Measurements from ENCODE around the gene L3HYPDH.
"Not testable (repeated sequence)": the region's sequence is repeated elsewhere in the genome, so short reads cannot be mapped to it uniquely, and the experiment has no call there.

L3HYPDH gene

GRCh38 chr14:59455411-59455810 lies 28.8 kb downstream of the L3HYPDH start:
- Histone ChIP-seq H3K4me3 (replicated peaks; ENCODE audit: low read depth, low read length) (no peak overlapping the region), H3K27me3 (replicated peaks; ENCODE audit: control insufficient read depth, insufficient read depth, low read length) (no peaks in the 10 kb centered on the region), H3K36me3 (ENCODE audit: control insufficient read depth, insufficient read depth, low read length) (no peaks in the 10 kb centered on the region)
- TF ChIP-seq, protein P1, sequence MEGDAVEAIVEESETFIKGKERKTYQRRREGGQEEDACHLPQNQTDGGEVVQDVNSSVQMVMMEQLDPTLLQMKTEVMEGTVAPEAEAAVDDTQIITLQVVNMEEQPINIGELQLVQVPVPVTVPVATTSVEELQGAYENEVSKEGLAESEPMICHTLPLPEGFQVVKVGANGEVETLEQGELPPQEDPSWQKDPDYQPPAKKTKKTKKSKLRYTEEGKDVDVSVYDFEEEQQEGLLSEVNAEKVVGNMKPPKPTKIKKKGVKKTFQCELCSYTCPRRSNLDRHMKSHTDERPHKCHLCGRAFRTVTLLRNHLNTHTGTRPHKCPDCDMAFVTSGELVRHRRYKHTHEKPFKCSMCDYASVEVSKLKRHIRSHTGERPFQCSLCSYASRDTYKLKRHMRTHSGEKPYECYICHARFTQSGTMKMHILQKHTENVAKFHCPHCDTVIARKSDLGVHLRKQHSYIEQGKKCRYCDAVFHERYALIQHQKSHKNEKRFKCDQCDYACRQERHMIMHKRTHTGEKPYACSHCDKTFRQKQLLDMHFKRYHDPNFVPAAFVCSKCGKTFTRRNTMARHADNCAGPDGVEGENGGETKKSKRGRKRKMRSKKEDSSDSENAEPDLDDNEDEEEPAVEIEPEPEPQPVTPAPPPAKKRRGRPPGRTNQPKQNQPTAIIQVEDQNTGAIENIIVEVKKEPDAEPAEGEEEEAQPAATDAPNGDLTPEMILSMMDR (IDR thresholded peaks at IDR 0.05; ENCODE audit: insufficient read depth, low read length, poor library complexity, severe bottlenecking): no peak
- DNase-seq (ENCODE audit: extremely low read depth, insufficient read length): no peak

DNA sequence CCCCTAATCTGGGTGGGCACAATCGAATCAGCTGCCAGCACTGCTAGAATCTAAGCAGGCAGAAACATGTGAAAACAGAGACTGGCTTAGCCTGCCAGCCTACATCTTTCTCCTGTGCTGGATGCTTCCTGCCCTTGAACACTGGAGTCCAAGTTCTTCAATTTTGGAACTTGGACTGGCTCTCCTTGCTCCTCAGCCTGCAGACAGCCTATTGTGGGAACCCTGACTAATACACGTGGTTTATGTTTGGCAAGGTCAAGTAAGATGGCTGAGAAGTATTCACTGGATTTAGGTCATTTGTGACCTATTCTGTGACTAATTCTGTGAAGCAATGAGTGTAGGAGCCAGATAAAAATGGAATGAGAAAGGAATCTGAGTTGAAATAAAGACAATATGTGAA lies 30.1 kb downstream of the L3HYPDH start:
- TF ChIP-seq, protein P1 (IDR thresholded peaks at IDR 0.05; ENCODE audit: insufficient read depth, low read length, poor library complexity, severe bottlenecking): no peak
- Histone ChIP-seq H3K4me3 (replicated peaks; ENCODE audit: low read depth, low read length) (no peak overlapping the region), H3K27me3 (replicated peaks; ENCODE audit: control insufficient read depth, insufficient read depth, low read length) (no peaks in the 10 kb centered on the region), H3K36me3 (ENCODE audit: control insufficient read depth, insufficient read depth, low read length) (no peaks in the 10 kb centered on the region)
- no peak for DNase-seq (ENCODE audit: extremely low read depth, insufficient read length)

GRCh38 chr14:59451849-59452248 lies 32.4 kb downstream of the L3HYPDH start:
- TF ChIP-seq, protein P1 (IDR thresholded peaks at IDR 0.05; ENCODE audit: insufficient read depth, low read length, poor library complexity, severe bottlenecking): no peak
- no peaks in the 10 kb centered on the region for H3K36me3 ChIP-seq (ENCODE audit: control insufficient read depth, insufficient read depth, low read length)
- no peak for DNase-seq (ENCODE audit: extremely low read depth, insufficient read length)

DNA sequence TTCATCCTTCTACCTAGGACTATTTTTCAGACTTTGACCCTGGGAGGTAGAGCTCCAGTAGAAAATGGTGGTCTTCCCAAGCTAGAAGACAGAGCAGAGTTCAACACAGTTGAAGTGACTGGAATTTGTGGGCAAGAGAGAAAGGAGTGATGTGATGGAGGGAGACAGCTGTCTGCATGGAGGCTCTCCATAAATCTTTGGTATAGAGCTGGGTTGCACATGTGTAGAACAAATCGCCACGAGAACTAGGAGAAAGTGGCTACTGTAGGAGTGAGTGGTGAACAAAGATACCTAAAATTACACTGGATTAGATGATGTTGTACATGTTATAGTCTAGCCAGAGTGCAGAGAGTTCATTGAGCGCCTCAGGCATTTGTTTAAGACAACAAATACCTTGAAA lies 33.5 kb downstream of the L3HYPDH start:
- Histone ChIP-seq H3K4me3 (replicated peaks; ENCODE audit: low read depth, low read length) (no peak overlapping the region), H3K36me3 (ENCODE audit: control insufficient read depth, insufficient read depth, low read length) (no peaks in the 10 kb centered on the region), H3K27me3 (replicated peaks; ENCODE audit: control insufficient read depth, insufficient read depth, low read length) (no peaks in the 10 kb centered on the region)
- TF ChIP-seq, protein P1 (IDR thresholded peaks at IDR 0.05; ENCODE audit: insufficient read depth, low read length, poor library complexity, severe bottlenecking): no peak
- DNase-seq (ENCODE audit: extremely low read depth, insufficient read length): no peak

More at GRCh38 chr14:59451849-59452248, 32.4 kb downstream of the L3HYPDH start:
- H3K27me3 ChIP-seq (replicated peaks; ENCODE audit: control insufficient read depth, insufficient read depth, low read length): no peaks in the 10 kb centered on the region
- H3K4me3 ChIP-seq (replicated peaks; ENCODE audit: low read depth, low read length): no peak overlapping the region

- DNase-seq (ENCODE audit: extremely low read depth, insufficient read length); H3K36me3 ChIP-seq (ENCODE audit: control insufficient read depth, insufficient read depth, low read length): not testable (repeated sequence)
Measured at GRCh38 chr14:59448673-59449072, 35.5 kb downstream of the L3HYPDH start.

DNA sequence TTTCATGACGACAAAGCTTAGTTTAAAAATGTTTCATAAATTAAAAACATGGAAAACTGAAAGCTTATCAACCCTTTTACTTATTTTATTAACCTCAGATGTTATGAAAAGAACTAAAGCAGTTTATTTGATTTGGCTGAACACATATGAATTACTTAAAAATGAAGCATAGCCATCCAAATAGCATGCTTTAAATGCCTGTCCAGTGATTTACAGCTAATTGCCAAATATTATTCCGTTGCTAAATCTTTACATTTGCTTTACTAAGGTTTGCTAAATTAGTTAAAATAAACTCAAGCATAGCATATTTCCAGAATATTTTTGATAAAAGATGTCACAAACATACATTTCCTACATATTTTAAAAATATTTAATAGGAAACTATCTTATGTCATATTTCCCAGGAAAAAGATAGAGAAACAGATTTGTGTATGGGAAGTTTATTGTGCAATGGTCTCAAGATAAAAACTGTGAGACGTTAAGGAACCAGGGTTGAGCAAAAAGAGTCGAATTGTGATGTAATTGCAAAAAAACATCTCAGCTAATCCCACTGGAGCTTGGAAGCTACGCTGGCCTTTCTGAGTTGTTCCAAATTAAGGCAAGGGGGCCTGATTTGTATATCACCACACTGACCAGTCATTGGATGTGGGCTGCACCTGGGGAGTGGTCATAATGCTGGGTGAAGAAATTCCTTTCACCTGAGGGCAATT lies 44.8 kb downstream of the L3HYPDH start:
- TF ChIP-seq, protein P1 (IDR thresholded peaks at IDR 0.05; ENCODE audit: insufficient read depth, low read length, poor library complexity, severe bottlenecking): no peak

More at GRCh38 chr14:59448673-59449072, 35.5 kb downstream of the L3HYPDH start:
- not testable (repeated sequence) for H3K4me3 ChIP-seq (replicated peaks; ENCODE audit: low read depth, low read length); H3K27me3 ChIP-seq (replicated peaks; ENCODE audit: control insufficient read depth, insufficient read depth, low read length)

More for the DNA sequence above, 44.8 kb downstream of the L3HYPDH start:
- Histone ChIP-seq H3K36me3 (ENCODE audit: control insufficient read depth, insufficient read depth, low read length) (no peaks in the 10 kb centered on the region), H3K27me3 (replicated peaks; ENCODE audit: control insufficient read depth, insufficient read depth, low read length) (no peaks in the 10 kb centered on the region), H3K4me3 (replicated peaks; ENCODE audit: low read depth, low read length) (no peak overlapping the region)
- no peak for DNase-seq (ENCODE audit: extremely low read depth, insufficient read length)
